ENCODE results near the gene DIAPH2. TPM values are rescaled to one million over a fixed set of nuclear protein-coding genes. Genes with fewer than 3 reads are reported as not detected.

DIAPH2 gene
- total and polyA plus RNA-seq, 2 experiments from 2014 or later = 16.2 to 56.6 TPM

DNA sequence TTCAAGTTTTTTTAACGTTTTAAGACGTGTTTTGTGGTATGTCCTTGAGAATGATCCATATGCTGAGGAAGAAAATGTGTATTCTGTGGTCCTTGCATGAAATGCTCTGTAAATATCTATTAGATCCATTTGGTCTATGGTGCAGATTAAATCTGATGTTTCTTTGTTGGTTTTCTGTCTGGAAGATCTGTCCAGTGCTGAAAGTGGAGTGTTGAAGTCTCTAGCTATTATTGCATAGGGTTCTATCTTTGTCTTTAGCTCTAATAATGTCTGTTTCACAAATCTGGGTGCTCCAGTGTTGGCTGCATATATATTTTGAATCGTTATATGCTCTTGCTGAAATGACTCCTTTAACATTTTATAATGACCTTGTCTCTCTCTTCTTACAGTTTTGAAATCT is 321.5 kb downstream of the DIAPH2 start:
- Histone ChIP-seq H3K27ac (ENCODE audit: low read depth) (no peak overlapping the region), H3K4me1 (ENCODE audit: insufficient read depth) (no peaks in the 10 kb centered on the region), H3F3A (replicated peaks; ENCODE audit: low read depth) (no peaks in the 10 kb centered on the region), H3K27me3 (ENCODE audit: insufficient read depth) (no peaks in the 10 kb centered on the region), H3K79me2 (replicated peaks; ENCODE audit: insufficient read depth) (no peaks in the 10 kb centered on the region), H3K4me3 (no peak overlapping the region), H2AFZ (no peak overlapping the region), H3K4me2 (no peak overlapping the region), H3K9me2 (ENCODE audit: insufficient read depth) (no peaks in the 10 kb centered on the region), H4K20me1 (replicated peaks; ENCODE audit: insufficient read depth) (no peaks in the 10 kb centered on the region), H3K36me3 (ENCODE audit: insufficient read depth) (no peaks in the 10 kb centered on the region)
- DNase-seq (ENCODE audit: low spot score) = no peak
- Mint-ChIP-seq H3K4me1 (no peaks in the 10 kb centered on the region), H3K4me3 (no peak overlapping the region), H3K27ac (no peak overlapping the region), H3K27me3 (ENCODE audit: insufficient read depth, low read depth, poor library complexity) (no peaks in the 10 kb centered on the region), H3K9me3 (no peaks in the 10 kb centered on the region), H3K36me3 (ENCODE audit: low read depth) (no peaks in the 10 kb centered on the region)
- no peak for ATAC-seq
- TF ChIP-seq, protein P1, sequence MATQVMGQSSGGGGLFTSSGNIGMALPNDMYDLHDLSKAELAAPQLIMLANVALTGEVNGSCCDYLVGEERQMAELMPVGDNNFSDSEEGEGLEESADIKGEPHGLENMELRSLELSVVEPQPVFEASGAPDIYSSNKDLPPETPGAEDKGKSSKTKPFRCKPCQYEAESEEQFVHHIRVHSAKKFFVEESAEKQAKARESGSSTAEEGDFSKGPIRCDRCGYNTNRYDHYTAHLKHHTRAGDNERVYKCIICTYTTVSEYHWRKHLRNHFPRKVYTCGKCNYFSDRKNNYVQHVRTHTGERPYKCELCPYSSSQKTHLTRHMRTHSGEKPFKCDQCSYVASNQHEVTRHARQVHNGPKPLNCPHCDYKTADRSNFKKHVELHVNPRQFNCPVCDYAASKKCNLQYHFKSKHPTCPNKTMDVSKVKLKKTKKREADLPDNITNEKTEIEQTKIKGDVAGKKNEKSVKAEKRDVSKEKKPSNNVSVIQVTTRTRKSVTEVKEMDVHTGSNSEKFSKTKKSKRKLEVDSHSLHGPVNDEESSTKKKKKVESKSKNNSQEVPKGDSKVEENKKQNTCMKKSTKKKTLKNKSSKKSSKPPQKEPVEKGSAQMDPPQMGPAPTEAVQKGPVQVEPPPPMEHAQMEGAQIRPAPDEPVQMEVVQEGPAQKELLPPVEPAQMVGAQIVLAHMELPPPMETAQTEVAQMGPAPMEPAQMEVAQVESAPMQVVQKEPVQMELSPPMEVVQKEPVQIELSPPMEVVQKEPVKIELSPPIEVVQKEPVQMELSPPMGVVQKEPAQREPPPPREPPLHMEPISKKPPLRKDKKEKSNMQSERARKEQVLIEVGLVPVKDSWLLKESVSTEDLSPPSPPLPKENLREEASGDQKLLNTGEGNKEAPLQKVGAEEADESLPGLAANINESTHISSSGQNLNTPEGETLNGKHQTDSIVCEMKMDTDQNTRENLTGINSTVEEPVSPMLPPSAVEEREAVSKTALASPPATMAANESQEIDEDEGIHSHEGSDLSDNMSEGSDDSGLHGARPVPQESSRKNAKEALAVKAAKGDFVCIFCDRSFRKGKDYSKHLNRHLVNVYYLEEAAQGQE (IDR thresholded peaks at IDR 0.05; ENCODE audit: unreplicated experiment) = peak; percentile 39
- TF ChIP-seq POLR2AphosphoS5 (IDR thresholded peaks at IDR 0.05; ENCODE audit: low read depth) = no peak

- ATAC-seq = no peak
- H3F3A ChIP-seq (replicated peaks; ENCODE audit: low read depth) = no peaks in the 10 kb centered on the region
- TF ChIP-seq CREB1 (CRISPR knock-in tag; IDR thresholded peaks at IDR 0.05; ENCODE audit: low read depth) (no peak), NANOG (IDR thresholded peaks at IDR 0.05; ENCODE audit: borderline replicate concordance) (no peak), ZNF114 (CRISPR knock-in tag; IDR thresholded peaks at IDR 0.05) (no peak), ETS1 (IDR thresholded peaks at IDR 0.05) (no peak), STAT1 (IDR thresholded peaks at IDR 0.05; ENCODE audit: unreplicated experiment) (no peak), JUNB (IDR thresholded peaks at IDR 0.05; ENCODE audit: unreplicated experiment) (no peak)
Observed at GRCh38 chrX:97009391-97009790, 324.7 kb downstream of the DIAPH2 start.

More at GRCh38 chrX:97009391-97009790, 324.7 kb downstream of the DIAPH2 start:
- H3K9me3 Mint-ChIP-seq = no peaks in the 10 kb centered on the region
- no peaks in the 10 kb centered on the region for H3K4me1 ChIP-seq (ENCODE audit: insufficient read depth)
- no peak overlapping the region for H3K4me2 ChIP-seq
- H3K27ac ChIP-seq (ENCODE audit: low read depth) = no peak overlapping the region
- no peaks in the 10 kb centered on the region for H3K36me3 Mint-ChIP-seq (ENCODE audit: low read depth)
- no peak overlapping the region for H3K4me3 Mint-ChIP-seq
- DNase-seq (ENCODE audit: low spot score) = no peak
- no peak overlapping the region for H3K27ac Mint-ChIP-seq
- no peaks in the 10 kb centered on the region for H3K79me2 ChIP-seq (replicated peaks; ENCODE audit: insufficient read depth)
- H3K36me3 ChIP-seq (ENCODE audit: insufficient read depth) = no peaks in the 10 kb centered on the region
- no peaks in the 10 kb centered on the region for H4K20me1 ChIP-seq (replicated peaks; ENCODE audit: insufficient read depth)
- H3K4me1 Mint-ChIP-seq = no peaks in the 10 kb centered on the region
- no peaks in the 10 kb centered on the region for H3K9me2 ChIP-seq (ENCODE audit: insufficient read depth)
- no peaks in the 10 kb centered on the region for H3K27me3 ChIP-seq (ENCODE audit: insufficient read depth)
- H3K27me3 Mint-ChIP-seq (ENCODE audit: insufficient read depth, low read depth, poor library complexity) = no peaks in the 10 kb centered on the region
- H3K4me3 ChIP-seq = no peak overlapping the region
- H2AFZ ChIP-seq = no peak overlapping the region

Data from GM23338 (cell line).